ENCODE measurements around the gene CCL27.

Gene CCL27

DNA sequence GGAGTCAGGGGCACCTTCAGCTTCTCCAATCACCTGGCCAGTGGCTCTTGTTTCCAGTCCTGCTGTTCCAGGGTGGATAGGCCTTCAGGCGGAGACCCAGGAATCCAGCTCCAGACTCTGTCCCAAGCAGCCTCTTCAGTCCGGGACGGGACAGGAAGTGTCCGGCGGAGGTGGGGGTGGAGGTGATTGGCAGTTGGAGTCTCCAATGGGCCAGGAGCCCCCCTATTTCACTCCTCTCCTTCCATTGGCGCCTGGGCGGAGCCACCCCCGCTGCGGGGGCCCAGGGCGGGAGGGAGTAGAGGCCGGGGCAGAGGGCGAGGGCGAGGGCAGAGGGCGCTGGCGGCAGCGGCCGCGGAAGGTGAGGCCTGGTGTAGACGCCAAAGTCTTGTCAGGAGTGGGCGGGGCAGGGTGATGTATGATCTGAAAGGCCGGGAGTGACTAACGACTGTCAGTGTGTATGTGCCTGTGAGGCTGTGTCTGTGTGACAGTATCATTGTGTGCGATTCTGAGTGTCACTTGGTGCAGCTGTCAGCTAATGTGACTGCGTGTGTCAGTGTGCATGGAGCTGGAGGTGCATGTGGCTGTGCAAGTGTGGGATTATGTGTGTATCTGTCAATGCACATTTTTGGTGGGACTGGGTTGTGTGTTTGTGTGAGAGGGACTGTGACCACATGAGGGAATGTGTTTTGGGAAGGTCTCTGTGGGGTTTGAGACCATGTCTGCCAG is 10.4 kb downstream of the CCL27 start, which contains the start of gene IL11RA:
Gene IL11RA, plus strand, starts transcription at position 310 of the 726 bp plus-strand sequence. CDS start 3,033 bp downstream, outside the sequence.
- peak within 1 kb of the TSS; percentile 81 for H3K27ac ChIP-seq
- TF ChIP-seq, protein P1, sequence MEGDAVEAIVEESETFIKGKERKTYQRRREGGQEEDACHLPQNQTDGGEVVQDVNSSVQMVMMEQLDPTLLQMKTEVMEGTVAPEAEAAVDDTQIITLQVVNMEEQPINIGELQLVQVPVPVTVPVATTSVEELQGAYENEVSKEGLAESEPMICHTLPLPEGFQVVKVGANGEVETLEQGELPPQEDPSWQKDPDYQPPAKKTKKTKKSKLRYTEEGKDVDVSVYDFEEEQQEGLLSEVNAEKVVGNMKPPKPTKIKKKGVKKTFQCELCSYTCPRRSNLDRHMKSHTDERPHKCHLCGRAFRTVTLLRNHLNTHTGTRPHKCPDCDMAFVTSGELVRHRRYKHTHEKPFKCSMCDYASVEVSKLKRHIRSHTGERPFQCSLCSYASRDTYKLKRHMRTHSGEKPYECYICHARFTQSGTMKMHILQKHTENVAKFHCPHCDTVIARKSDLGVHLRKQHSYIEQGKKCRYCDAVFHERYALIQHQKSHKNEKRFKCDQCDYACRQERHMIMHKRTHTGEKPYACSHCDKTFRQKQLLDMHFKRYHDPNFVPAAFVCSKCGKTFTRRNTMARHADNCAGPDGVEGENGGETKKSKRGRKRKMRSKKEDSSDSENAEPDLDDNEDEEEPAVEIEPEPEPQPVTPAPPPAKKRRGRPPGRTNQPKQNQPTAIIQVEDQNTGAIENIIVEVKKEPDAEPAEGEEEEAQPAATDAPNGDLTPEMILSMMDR (IDR thresholded peaks at IDR 0.05; ENCODE audit: low read depth, low read length) = no peak
- H3K36me3 ChIP-seq = peaks cover 15% of the 10 kb centered on the region
- peak; percentile 91 for DNase-seq
- H3K4me3 ChIP-seq (ENCODE audit: low read depth, low read length) = peak within 1 kb of the TSS; percentile 51
- no peaks in the 10 kb centered on the region for H3K27me3 ChIP-seq (ENCODE audit: insufficient read depth, low read depth, severe bottlenecking)
- no peaks in the 10 kb centered on the region for H3K9me3 ChIP-seq (ENCODE audit: severe bottlenecking)

DNA sequence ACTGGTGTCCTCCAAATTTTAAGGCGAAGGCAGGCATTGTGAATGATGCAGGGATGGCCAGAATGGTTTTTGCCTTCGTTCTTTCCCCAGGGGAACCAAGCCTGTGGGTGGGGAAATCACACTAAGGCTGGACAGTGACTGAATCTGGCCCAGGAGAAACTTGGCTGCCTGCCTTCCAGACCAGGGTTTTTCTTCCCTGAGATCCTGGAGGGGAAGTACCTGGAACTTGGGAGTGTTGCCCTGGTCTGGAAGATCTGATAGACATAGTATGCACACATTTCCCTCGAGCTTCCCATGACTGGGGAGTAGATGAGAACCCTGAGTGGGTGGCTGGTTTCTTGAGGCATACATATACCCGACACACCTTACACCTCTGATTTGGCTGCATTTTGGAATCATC is 11.1 kb downstream of the CCL27 start:
- peak overlapping the region; percentile 81 for H3K27ac ChIP-seq
- TF ChIP-seq, protein P1 (IDR thresholded peaks at IDR 0.05; ENCODE audit: low read depth, low read length) = no peak
- H3K9me3 ChIP-seq (ENCODE audit: severe bottlenecking) = no peaks in the 10 kb centered on the region
- DNase-seq = no peak
- peaks cover 15% of the 10 kb centered on the region for H3K36me3 ChIP-seq
- H3K27me3 ChIP-seq (ENCODE audit: insufficient read depth, low read depth, severe bottlenecking) = no peaks in the 10 kb centered on the region
- peak overlapping the region; percentile 51 for H3K4me3 ChIP-seq (ENCODE audit: low read depth, low read length)

DNA sequence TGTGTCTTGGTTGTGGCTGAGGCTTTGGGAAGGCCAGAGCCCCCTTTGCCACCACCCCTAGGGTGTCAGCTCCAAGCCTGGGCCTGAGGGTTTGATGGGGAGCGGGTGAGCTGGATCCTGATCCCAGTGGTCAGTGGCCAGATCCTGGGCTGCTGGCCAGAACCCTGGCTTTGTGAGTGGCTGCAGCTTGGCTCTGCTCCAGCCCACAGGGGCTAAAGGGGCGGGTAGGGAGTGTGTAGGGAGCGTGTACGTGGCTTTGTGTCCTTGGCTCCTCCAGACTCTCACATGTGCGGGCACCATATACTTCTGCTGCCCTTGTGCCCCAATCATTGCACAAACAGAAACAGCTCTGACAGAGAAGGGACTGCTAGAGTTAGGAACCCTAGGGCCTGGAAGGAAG is 11.6 kb downstream of the CCL27 start:
- no peaks in the 10 kb centered on the region for H3K27me3 ChIP-seq (ENCODE audit: insufficient read depth, low read depth, severe bottlenecking)
- no peak overlapping the region for H3K4me3 ChIP-seq (ENCODE audit: low read depth, low read length)
- no peaks in the 10 kb centered on the region for H3K9me3 ChIP-seq (ENCODE audit: severe bottlenecking)
- H3K36me3 ChIP-seq = peaks cover 15% of the 10 kb centered on the region
- TF ChIP-seq, protein P1 (IDR thresholded peaks at IDR 0.05; ENCODE audit: low read depth, low read length) = no peak
- no peak for DNase-seq
- no peak overlapping the region for H3K27ac ChIP-seq

DNA sequence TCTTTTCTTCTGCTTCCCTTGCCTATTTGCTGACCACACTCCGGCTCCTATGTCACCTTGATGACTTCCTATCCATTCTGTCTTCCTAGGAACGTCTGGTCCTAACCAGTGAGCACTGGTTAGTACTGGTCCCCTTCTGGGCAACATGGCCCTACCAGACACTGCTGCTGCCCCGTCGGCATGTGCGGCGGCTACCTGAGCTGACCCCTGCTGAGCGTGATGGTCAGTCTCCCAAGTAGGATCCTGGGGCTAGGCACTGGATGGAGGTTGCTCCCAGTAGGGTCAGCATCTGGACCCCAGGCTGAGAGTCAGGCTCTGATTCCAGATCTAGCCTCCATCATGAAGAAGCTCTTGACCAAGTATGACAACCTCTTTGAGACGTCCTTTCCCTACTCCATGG is 13.8 kb downstream of the CCL27 start:
- no peaks in the 10 kb centered on the region for H3K9me3 ChIP-seq (ENCODE audit: severe bottlenecking)
- H3K27ac ChIP-seq = no peak overlapping the region
- TF ChIP-seq, protein P1 (IDR thresholded peaks at IDR 0.05; ENCODE audit: low read depth, low read length) = no peak
- H3K4me3 ChIP-seq (ENCODE audit: low read depth, low read length) = no peak overlapping the region
- H3K36me3 ChIP-seq = peaks cover 15% of the 10 kb centered on the region
- no peak for DNase-seq
- no peaks in the 10 kb centered on the region for H3K27me3 ChIP-seq (ENCODE audit: insufficient read depth, low read depth, severe bottlenecking)

DNA sequence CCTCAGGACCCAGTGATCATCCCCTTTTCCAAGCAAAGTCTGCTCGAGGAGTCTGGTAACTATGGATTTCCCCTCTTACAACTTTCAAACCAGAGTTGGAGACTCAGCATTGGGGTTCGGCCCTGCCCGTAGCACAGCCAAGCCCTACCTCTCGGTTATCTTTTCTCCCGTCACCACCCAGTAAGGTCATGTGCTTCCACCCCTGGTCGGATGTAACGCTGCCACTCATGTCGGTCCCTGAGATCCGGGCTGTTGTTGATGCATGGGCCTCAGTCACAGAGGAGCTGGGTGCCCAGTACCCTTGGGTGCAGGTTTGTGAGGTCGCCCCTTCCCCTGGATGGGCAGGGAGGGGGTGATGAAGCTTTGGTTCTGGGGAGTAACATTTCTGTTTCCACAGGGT is 14.8 kb downstream of the CCL27 start:
- Histone ChIP-seq H3K9me3 (ENCODE audit: severe bottlenecking) (no peaks in the 10 kb centered on the region), H3K4me3 (ENCODE audit: low read depth, low read length) (peak overlapping the region; percentile 68), H3K27me3 (ENCODE audit: insufficient read depth, low read depth, severe bottlenecking) (no peaks in the 10 kb centered on the region), H3K27ac (no peak overlapping the region), H3K36me3 (peaks cover 15% of the 10 kb centered on the region)
- DNase-seq = no peak
- TF ChIP-seq, protein P1 (IDR thresholded peaks at IDR 0.05; ENCODE audit: low read depth, low read length) = no peak

DNA sequence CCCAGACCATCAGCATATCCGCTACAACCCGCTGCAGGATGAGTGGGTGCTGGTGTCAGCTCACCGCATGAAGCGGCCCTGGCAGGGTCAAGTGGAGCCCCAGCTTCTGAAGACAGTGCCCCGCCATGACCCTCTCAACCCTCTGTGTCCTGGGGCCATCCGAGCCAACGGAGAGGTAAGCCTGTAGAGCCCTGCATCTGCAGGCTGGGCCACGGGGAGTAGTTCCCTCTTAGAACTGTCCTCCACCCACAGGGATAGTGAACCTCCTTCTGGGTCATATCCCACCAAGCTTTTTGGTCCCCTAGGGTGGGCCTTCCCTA is 15.4 kb downstream of the CCL27 start:
- Histone ChIP-seq H3K27me3 (ENCODE audit: insufficient read depth, low read depth, severe bottlenecking) (no peaks in the 10 kb centered on the region), H3K4me3 (ENCODE audit: low read depth, low read length) (peak overlapping the region; percentile 68), H3K9me3 (ENCODE audit: severe bottlenecking) (no peaks in the 10 kb centered on the region), H3K36me3 (peaks cover 15% of the 10 kb centered on the region), H3K27ac (peak overlapping the region; percentile 69)
- TF ChIP-seq, protein P1 (IDR thresholded peaks at IDR 0.05; ENCODE audit: low read depth, low read length) = no peak
- DNase-seq = no peak
